ENCODE results near the gene SPRYD7. TPM values are rescaled to one million over a fixed set of nuclear protein-coding genes. Genes with fewer than 3 reads are reported as not detected.
A peak's percentile ranks its signal among the peaks of the same experiment; 100 is the strongest.

The SPRYD7 gene
- total and polyA plus RNA-seq, 2 donors (not counting 1 experiment from before 2014, with no cell fraction given): 5.9 to 6.6 TPM

- TF ChIP-seq CTCF (conservative IDR thresholded peaks at IDR 0.05 in 1 of 2, IDR thresholded peaks at IDR 0.05 in 1 of 2; ENCODE audit: low read depth in 1 of 2, low read length in 2 of 2): no peak
- no peak for TF ChIP-seq EZH2 (IDR thresholded peaks at IDR 0.05; ENCODE audit: low read length, missing control alignments)
- Histone ChIP-seq H3K79me2 (ENCODE audit: control insufficient read depth, insufficient read depth, low read length) (no peaks in the 10 kb centered on the region), H3K9me3 (ENCODE audit: control insufficient read depth, insufficient read depth, low read depth, low read length) (no peaks in the 10 kb centered on the region), H3K27me3 (ENCODE audit: control insufficient read depth, insufficient read depth, low read length) (no peaks in the 10 kb centered on the region), H3K4me3 (replicated peaks in 1 of 4; ENCODE audit: control extremely low read depth in 1 of 4, insufficient read depth in 1 of 4, low read depth in 3 of 4, low read length in 4 of 4) (no peak overlapping the region), H3K9ac (ENCODE audit: insufficient read depth, low read length) (no peak overlapping the region), H3K4me2 (ENCODE audit: extremely low read depth, insufficient read depth, low read length) (no peak overlapping the region), H3K27ac (ENCODE audit: insufficient read depth, low read length) (no peak overlapping the region), H4K20me1 (ENCODE audit: control insufficient read depth, extremely low read depth, insufficient read depth, low read length) (no peaks in the 10 kb centered on the region), H3K36me3 (ENCODE audit: control insufficient read depth, insufficient read depth, low read length) (no peaks in the 10 kb centered on the region), H2AFZ (ENCODE audit: low read length) (no peak overlapping the region), H3K4me1 (ENCODE audit: control insufficient read depth, extremely low read depth, insufficient read depth, low read length) (no peaks in the 10 kb centered on the region)
- no peak for DNase-seq (ENCODE audit: low read depth in 2 of 2)
Measured at GRCh38 chr13:49977992-49978391, 41.9 kb upstream of the SPRYD7 start.

GRCh38 chr13:49976314-49977258, 40.4 kb upstream of the SPRYD7 start:
- Histone ChIP-seq H3K4me3 (replicated peaks in 1 of 4; ENCODE audit: control extremely low read depth in 1 of 4, insufficient read depth in 1 of 4, low read depth in 3 of 4, low read length in 4 of 4) (no peak overlapping the region), H3K9ac (ENCODE audit: insufficient read depth, low read length) (no peak overlapping the region), H2AFZ (ENCODE audit: low read length) (no peak overlapping the region), H4K20me1 (ENCODE audit: control insufficient read depth, extremely low read depth, insufficient read depth, low read length) (no peaks in the 10 kb centered on the region), H3K4me2 (ENCODE audit: extremely low read depth, insufficient read depth, low read length) (no peak overlapping the region), H3K27ac (ENCODE audit: insufficient read depth, low read length) (no peak overlapping the region), H3K36me3 (ENCODE audit: control insufficient read depth, insufficient read depth, low read length) (no peaks in the 10 kb centered on the region), H3K4me1 (ENCODE audit: control insufficient read depth, extremely low read depth, insufficient read depth, low read length) (no peaks in the 10 kb centered on the region), H3K9me3 (ENCODE audit: control insufficient read depth, insufficient read depth, low read depth, low read length) (no peaks in the 10 kb centered on the region), H3K27me3 (ENCODE audit: control insufficient read depth, insufficient read depth, low read length) (no peaks in the 10 kb centered on the region), H3K79me2 (ENCODE audit: control insufficient read depth, insufficient read depth, low read length) (no peaks in the 10 kb centered on the region)
- DNase-seq (ENCODE audit: low read depth in 2 of 2): peak; percentile 63 to 77
- TF ChIP-seq EZH2 (IDR thresholded peaks at IDR 0.05; ENCODE audit: low read length, missing control alignments): no peak
- TF ChIP-seq CTCF (conservative IDR thresholded peaks at IDR 0.05 in 1 of 2, IDR thresholded peaks at IDR 0.05 in 1 of 2; ENCODE audit: low read depth in 1 of 2, low read length in 2 of 2): peak; percentile 91 to 93

- Histone ChIP-seq H3K9me3 (ENCODE audit: control insufficient read depth, insufficient read depth, low read depth, low read length) (no peaks in the 10 kb centered on the region), H3K4me1 (ENCODE audit: control insufficient read depth, extremely low read depth, insufficient read depth, low read length) (no peaks in the 10 kb centered on the region), H3K4me2 (ENCODE audit: extremely low read depth, insufficient read depth, low read length) (no peak overlapping the region), H2AFZ (ENCODE audit: low read length) (no peak overlapping the region), H3K4me3 (replicated peaks in 1 of 4; ENCODE audit: control extremely low read depth in 1 of 4, insufficient read depth in 1 of 4, low read depth in 3 of 4, low read length in 4 of 4) (no peak overlapping the region), H3K36me3 (ENCODE audit: control insufficient read depth, insufficient read depth, low read length) (no peaks in the 10 kb centered on the region), H3K9ac (ENCODE audit: insufficient read depth, low read length) (no peak overlapping the region), H4K20me1 (ENCODE audit: control insufficient read depth, extremely low read depth, insufficient read depth, low read length) (no peaks in the 10 kb centered on the region), H3K79me2 (ENCODE audit: control insufficient read depth, insufficient read depth, low read length) (no peaks in the 10 kb centered on the region), H3K27me3 (ENCODE audit: control insufficient read depth, insufficient read depth, low read length) (no peaks in the 10 kb centered on the region), H3K27ac (ENCODE audit: insufficient read depth, low read length) (no peak overlapping the region)
- no peak for TF ChIP-seq CTCF (conservative IDR thresholded peaks at IDR 0.05 in 1 of 2, IDR thresholded peaks at IDR 0.05 in 1 of 2; ENCODE audit: low read depth in 1 of 2, low read length in 2 of 2)
- no peak for TF ChIP-seq EZH2 (IDR thresholded peaks at IDR 0.05; ENCODE audit: low read length, missing control alignments)
- DNase-seq (ENCODE audit: low read depth in 2 of 2): no peak
Measured at GRCh38 chr13:49975826-49976225, 39.7 kb upstream of the SPRYD7 start.

Data from fibroblast of lung (primary cell).